HG02642 (cell line): ENCODE results near the gene CALN1.
"Not testable (repeated sequence)": the region's sequence is repeated elsewhere in the genome, so short reads cannot be mapped to it uniquely, and the experiment has no call there.

ENCODE experiments used
- ATAC-seq: cut with Tn5 transposase; IDR thresholded peaks from one replicate; pipeline ENCODE4 v1.9.1; 2021; ENCODE audit warnings: mild to moderate bottlenecking; ENCODE audit not compliant: unreplicated experiment, poor library complexity

Gene CALN1

GRCh38 chr7:72112530-72112929, 299.6 kb downstream of the CALN1 start:
- ATAC-seq, result no peak

- no peak for ATAC-seq
Observed at GRCh38 chr7:72111086-72111485, 301.1 kb downstream of the CALN1 start.

- no peak for ATAC-seq
Observed at GRCh38 chr7:72109566-72109965, 302.6 kb downstream of the CALN1 start.

- ATAC-seq, result no peak
Observed at GRCh38 chr7:72106405-72106804, 305.7 kb downstream of the CALN1 start.

DNA sequence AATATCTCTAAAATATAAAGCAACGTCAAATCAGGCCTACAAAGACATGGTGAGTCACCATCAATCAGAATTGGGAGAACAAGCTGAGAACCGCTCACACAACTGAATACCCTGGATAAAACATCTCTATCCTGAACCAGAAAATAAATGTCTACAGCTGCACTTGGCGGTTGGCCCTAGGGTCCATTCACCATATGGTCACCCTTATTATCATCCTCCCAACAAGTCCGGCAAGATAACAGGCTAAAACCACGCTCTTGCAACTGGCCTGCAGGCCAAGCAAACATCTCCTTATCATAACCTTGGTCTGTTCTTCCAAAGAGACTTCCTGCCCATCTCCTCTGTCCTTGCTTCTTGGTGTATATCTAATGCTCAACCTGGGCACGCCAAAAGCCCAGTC, 310.7 kb downstream of the CALN1 start:
- ATAC-seq, result no peak

DNA sequence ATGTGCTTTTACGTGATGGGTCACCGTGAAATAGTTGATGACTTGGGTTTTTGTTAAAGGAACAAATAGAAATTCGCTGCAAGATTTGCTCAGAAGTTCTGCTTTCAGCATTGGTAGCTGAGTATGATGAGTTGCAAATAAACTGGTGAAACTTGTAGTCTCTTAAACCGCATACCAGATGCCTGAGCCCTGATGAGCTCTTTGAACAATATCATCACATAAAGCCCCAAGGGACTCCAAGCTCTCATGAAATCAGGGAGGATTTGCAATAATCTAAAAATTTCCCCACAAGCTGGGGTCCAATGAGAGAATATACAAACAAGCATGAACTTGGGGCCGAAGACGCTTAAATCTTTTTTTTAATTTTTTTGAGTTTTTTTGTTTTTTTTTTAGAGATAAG, 312.4 kb downstream of the CALN1 start:
- no peak for ATAC-seq

GRCh38 chr7:72098807-72099580, 313.1 kb downstream of the CALN1 start:
- ATAC-seq, result no peak

DNA sequence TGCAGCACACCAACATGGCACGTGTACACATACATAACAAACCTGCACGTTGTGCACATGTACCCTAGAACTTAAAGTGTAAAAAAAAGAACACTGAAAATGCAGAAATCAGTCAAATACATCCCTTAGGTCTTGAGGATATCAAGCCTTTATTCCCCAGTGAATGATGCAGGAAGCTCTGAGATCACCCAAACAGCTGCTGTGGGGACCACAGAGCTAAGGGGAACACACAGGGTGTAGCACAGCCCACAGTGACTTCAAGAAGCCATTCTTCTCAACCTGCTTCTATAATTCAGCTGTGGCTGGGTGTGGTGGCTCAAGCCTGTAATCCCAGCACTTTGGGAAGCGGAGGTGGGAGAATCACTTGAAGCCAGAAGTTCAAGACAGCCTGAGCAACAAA, 314.9 kb downstream of the CALN1 start:
- ATAC-seq, result no peak

GRCh38 chr7:72092769-72093168, 319.4 kb downstream of the CALN1 start:
- no peak for ATAC-seq

GRCh38 chr7:72087926-72088325, 324.2 kb downstream of the CALN1 start:
- no peak for ATAC-seq

- no peak for ATAC-seq
Observed at GRCh38 chr7:72080865-72081510, 331.1 kb downstream of the CALN1 start.

GRCh38 chr7:72080341-72080766, 331.8 kb downstream of the CALN1 start:
- no peak for ATAC-seq

- no peak for ATAC-seq
Observed at GRCh38 chr7:72078856-72079255, 333.3 kb downstream of the CALN1 start.

- no peak for ATAC-seq
Observed at GRCh38 chr7:72078301-72078700, 333.8 kb downstream of the CALN1 start.

DNA sequence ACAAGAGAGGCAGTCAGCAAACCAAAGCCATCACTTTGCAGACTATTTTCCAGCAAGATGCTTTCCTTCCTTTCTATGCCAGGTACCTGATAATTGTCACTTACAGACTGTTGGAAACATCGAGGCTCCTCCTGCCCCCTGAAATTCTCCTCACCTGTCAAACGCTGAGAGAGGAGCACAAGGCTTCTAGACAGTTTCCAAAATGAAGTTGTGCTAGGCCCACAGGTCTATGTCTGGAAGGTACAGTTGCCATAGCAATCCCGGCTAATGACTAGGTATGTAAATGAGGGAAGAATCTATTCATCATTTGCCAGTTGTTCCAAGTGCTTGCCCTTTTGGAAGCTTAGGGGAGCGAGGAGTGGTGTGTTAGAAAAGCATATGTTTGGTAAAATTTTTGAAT, 334.4 kb downstream of the CALN1 start:
- no peak for ATAC-seq

DNA sequence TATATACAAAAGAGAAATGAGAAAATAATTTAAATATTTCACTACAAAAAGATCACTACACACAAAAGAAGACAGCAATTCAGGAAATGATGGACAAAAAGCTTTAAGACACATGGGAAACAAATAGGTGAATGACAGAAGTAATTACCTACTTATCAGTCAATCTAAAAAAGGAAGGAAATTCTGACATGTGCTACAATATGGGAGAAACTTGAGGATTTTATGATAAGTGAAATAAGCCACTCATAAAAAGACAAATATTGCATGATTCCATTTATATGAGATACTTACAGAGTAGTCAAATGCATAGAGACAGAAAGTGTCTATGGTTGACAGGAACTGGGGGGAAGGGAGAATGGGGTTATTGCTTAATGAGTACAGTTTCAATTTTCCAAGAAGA, 339.2 kb downstream of the CALN1 start:
- ATAC-seq, result no peak

DNA sequence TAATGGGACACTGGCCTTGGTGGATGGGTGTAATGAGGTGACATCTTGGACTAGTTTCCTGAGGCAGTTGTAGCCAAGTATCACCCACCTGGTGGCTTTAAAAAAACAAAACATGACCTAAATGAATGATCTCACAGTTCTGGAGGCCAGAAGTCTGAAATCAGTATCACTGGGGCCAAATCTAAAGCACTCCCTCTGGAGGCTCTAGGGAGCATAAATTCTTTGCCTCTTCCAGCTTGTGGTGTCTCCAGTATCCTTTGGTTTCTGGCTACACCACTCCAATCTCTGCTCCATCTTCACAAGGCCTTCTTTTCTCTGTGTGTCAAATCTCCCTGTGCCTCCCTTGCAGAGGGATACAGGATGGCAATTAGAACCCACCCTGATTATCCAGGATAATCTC, 342.9 kb downstream of the CALN1 start:
- ATAC-seq, result no peak

GRCh38 chr7:72065764-72066163, 346.4 kb downstream of the CALN1 start:
- not testable (repeated sequence) for ATAC-seq

DNA sequence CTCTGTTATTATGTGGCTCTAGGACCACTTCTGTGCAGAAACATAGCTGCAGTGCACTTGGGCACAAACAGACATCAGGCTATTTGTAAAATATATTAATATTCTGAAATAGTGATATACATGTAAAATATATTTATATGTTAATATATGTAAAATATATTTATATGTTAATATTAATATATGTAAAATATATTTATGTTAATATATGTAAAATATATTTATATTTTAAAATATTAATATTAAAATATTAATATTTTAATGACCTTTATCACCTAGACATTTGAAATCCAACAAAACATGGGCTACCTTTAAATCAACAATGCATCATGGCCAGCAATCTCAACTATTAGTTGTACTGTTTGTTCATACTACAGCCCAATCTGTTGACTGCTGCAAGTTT, 347.2 kb downstream of the CALN1 start:
- ATAC-seq, result no peak

- ATAC-seq, result no peak
Observed at GRCh38 chr7:72063330-72063729, 348.8 kb downstream of the CALN1 start.

- no peak for ATAC-seq
Observed at GRCh38 chr7:72062666-72063065, 349.5 kb downstream of the CALN1 start.

GRCh38 chr7:72059925-72060324, 352.2 kb downstream of the CALN1 start:
- no peak for ATAC-seq
